DMS53 treated with DMSO at 0.1 percent for 48 hours (cell line): Measurements from ENCODE around the gene HJV.

Experiments
- DNase-seq: peaks from one replicate; lab custom pipeline; 2025; ENCODE audit not compliant: unreplicated experiment; lab: John Stamatoyannopoulos, UW

HJV gene

GRCh38 chr1:145994391-145995120 is 27.0 kb downstream of the HJV start:
- no peak for DNase-seq

GRCh38 chr1:145993618-145994390 is 27.7 kb downstream of the HJV start:
- DNase-seq = no peak

- no peak for DNase-seq
These were observed 28.4 kb downstream of the HJV start for GRCh38 chr1:145992958-145993617.

- peak; percentile 25 for DNase-seq
These were observed 29.0 kb downstream of the HJV start for GRCh38 chr1:145992502-145992936.

GRCh38 chr1:145991735-145992412 is 29.7 kb downstream of the HJV start:
- DNase-seq = peak; percentile 65

GRCh38 chr1:145990249-145990855 is 31.2 kb downstream of the HJV start:
- no peak for DNase-seq

- no peak for DNase-seq
These were observed 32.8 kb downstream of the HJV start for GRCh38 chr1:145988773-145989172.

- no peak for DNase-seq
These were observed 33.6 kb downstream of the HJV start for GRCh38 chr1:145987926-145988325.

GRCh38 chr1:145986551-145986950 is 35.0 kb downstream of the HJV start:
- DNase-seq = no peak

GRCh38 chr1:145985502-145986439 is 35.8 kb downstream of the HJV start:
- peak; percentile 90 for DNase-seq

GRCh38 chr1:145985129-145985501 is 36.4 kb downstream of the HJV start:
- DNase-seq = no peak

GRCh38 chr1:145983960-145984830 is 37.3 kb downstream of the HJV start:
- no peak for DNase-seq

- DNase-seq = no peak
These were observed 38.3 kb downstream of the HJV start for GRCh38 chr1:145983206-145983675.

- no peak for DNase-seq
These were observed 39.4 kb downstream of the HJV start for GRCh38 chr1:145982010-145982723.

- no peak for DNase-seq
These were observed 41.0 kb downstream of the HJV start for GRCh38 chr1:145980457-145980994.

- no peak for DNase-seq
These were observed 41.6 kb downstream of the HJV start for GRCh38 chr1:145979746-145980456.
